GM12892 (cell line): ENCODE results near the gene TSPAN13.

Experiments
- POLR2A ChIP-seq: IDR thresholded peaks from 2 replicates; pipeline ENCODE4 v1.6.1; 2011; ENCODE audit warnings: low read depth, low read length, control low read depth
- POLR2AphosphoS5 ChIP-seq: IDR thresholded peaks from 2 replicates; pipeline ENCODE4 v1.6.1; 2011; ENCODE audit warnings: low read depth, low read length, control low read depth
- TAF1 ChIP-seq: IDR thresholded peaks from 2 replicates; pipeline ENCODE4 v1.6.1; 2011; ENCODE audit warnings: low read depth, mild to moderate bottlenecking, control low read depth, low read length, borderline replicate concordance

GRCh38 chr7:16747102-16747501 is 6.5 kb upstream of the TSPAN13 start:
- TF ChIP-seq POLR2A (no peak), POLR2AphosphoS5 (no peak), TAF1 (no peak)
